ENCODE data around the gene PLD5.
"Not testable (repeated sequence)": the region's sequence is repeated elsewhere in the genome, so short reads cannot be mapped to it uniquely, and the experiment has no call there.

The PLD5 gene

DNA sequence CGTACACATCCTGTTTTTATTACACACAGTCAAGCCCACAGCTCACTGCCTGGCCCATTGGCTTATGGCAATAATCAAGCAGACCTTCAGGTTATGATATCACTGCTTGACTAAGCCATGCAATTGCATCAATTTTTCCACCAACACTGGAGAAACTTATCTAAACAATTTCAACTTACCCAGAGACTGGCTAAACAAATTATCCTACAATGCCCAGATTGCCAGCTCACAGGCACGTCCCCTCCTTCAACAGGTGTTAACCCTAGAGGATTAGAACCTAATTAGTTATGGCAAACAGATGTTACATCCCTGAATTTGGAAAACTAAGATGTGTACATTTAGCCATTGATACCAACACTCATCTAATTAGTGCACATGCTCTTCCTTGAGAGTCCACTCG lies 310.0 kb downstream of the PLD5 start:
- H4K8ac ChIP-seq (ENCODE audit: low read depth, low read length); H3K79me2 ChIP-seq (ENCODE audit: control insufficient read depth, insufficient read depth, low read length, poor library complexity); H3K36me3 ChIP-seq (ENCODE audit: control insufficient read depth in 1 of 2, insufficient read depth in 2 of 2, low read length in 2 of 2); DNase-seq; H3K4me2 ChIP-seq (ENCODE audit: low read length); H3K23ac ChIP-seq (ENCODE audit: low read length); H3K27ac ChIP-seq (ENCODE audit: low read depth, low read length); H3K4me1 ChIP-seq (ENCODE audit: control insufficient read depth in 1 of 2, insufficient read depth in 2 of 2, low read length in 2 of 2); H2AFZ ChIP-seq (ENCODE audit: insufficient read depth, low read length, poor library complexity); H3K18ac ChIP-seq (ENCODE audit: low read length); H3K4me3 ChIP-seq (ENCODE audit: low read depth, low read length); H3K14ac ChIP-seq (ENCODE audit: low read length); H4K12ac ChIP-seq (ENCODE audit: low read depth, low read length); H3K9ac ChIP-seq (ENCODE audit: low read length); H2BK5ac ChIP-seq (ENCODE audit: low read depth, low read length, poor library complexity); H3K9me3 ChIP-seq (ENCODE audit: insufficient read depth, low read depth, low read length); H4K91ac ChIP-seq (ENCODE audit: low read depth, low read length); H3K4ac ChIP-seq (ENCODE audit: low read depth, low read length); H2AK5ac ChIP-seq (ENCODE audit: low read length); H2BK120ac ChIP-seq (ENCODE audit: insufficient read depth, low read length, poor library complexity); H3K79me1 ChIP-seq (ENCODE audit: low read length); H2BK12ac ChIP-seq (ENCODE audit: low read length); H3K27me3 ChIP-seq (ENCODE audit: insufficient read depth, low read length): not testable (repeated sequence)
- WGBS (ENCODE audit: extremely low coverage, insufficient coverage, insufficient read length) = no CpG with 5 or more reads among the region's 3 CpGs

DNA sequence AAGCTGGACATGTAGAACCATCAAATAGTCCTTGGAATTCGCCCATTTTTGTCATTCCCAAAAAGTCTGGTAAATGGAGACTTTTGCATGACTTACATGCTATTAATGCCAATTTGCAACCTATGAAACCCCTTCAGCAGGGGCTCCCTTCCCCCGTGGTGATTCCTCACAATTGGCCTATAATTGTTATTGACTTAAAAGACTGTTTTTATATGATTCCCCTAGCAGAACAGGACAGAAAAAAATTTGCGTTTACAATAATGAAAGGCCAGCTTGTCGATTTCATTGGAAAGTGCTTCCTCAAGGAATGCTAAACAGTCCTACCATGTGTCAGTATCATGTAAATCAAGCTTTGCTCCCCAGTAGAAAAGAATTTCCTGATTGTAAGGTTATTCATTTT lies 311.5 kb downstream of the PLD5 start:
- not testable (repeated sequence) for H3K23ac ChIP-seq (ENCODE audit: low read length); H3K9me3 ChIP-seq (ENCODE audit: insufficient read depth, low read depth, low read length); H2AK5ac ChIP-seq (ENCODE audit: low read length)

GRCh38 chr1:242212401-242212800 lies 312.1 kb downstream of the PLD5 start:
- H4K91ac ChIP-seq (ENCODE audit: low read depth, low read length) = no peak overlapping the region
- no peaks in the 10 kb centered on the region for H3K27me3 ChIP-seq (ENCODE audit: insufficient read depth, low read length)
- H3K4ac ChIP-seq (ENCODE audit: low read depth, low read length) = no peak overlapping the region
- no peak overlapping the region for H4K8ac ChIP-seq (ENCODE audit: low read depth, low read length)
- H2BK120ac ChIP-seq (ENCODE audit: insufficient read depth, low read length, poor library complexity) = no peak overlapping the region
- no peak overlapping the region for H2BK12ac ChIP-seq (ENCODE audit: low read length)
- H3K23ac ChIP-seq (ENCODE audit: low read length) = no peak overlapping the region
- no peak overlapping the region for H2BK5ac ChIP-seq (ENCODE audit: low read depth, low read length, poor library complexity)
- peaks cover 2 to 9% of the 10 kb centered on the region in 2 experiments for H3K36me3 ChIP-seq (ENCODE audit: control insufficient read depth in 1 of 2, insufficient read depth in 2 of 2, low read length in 2 of 2)
- DNase-seq = no peak
- no peak overlapping the region for H3K18ac ChIP-seq (ENCODE audit: low read length)
- no peaks in the 10 kb centered on the region for H3K79me1 ChIP-seq (ENCODE audit: low read length)
- H3K4me1 ChIP-seq (ENCODE audit: control insufficient read depth in 1 of 2, insufficient read depth in 2 of 2, low read length in 2 of 2) = peaks cover 4% of the 10 kb centered on the region in 2 experiments
- no peak overlapping the region for H3K14ac ChIP-seq (ENCODE audit: low read length)
- no peak overlapping the region for H3K27ac ChIP-seq (ENCODE audit: low read depth, low read length)
- no peak overlapping the region for H2AFZ ChIP-seq (ENCODE audit: insufficient read depth, low read length, poor library complexity)
- WGBS (ENCODE audit: extremely low coverage, insufficient coverage, insufficient read length) = no CpG with 5 or more reads among the region's 12 CpGs
- H3K9ac ChIP-seq (ENCODE audit: low read length) = no peak overlapping the region
- H2AK5ac ChIP-seq (ENCODE audit: low read length) = no peak overlapping the region
- no peak overlapping the region for H3K4me2 ChIP-seq (ENCODE audit: low read length)
- H3K4me3 ChIP-seq (ENCODE audit: low read depth, low read length) = no peak overlapping the region
- no peak overlapping the region for H4K12ac ChIP-seq (ENCODE audit: low read depth, low read length)
- no peaks in the 10 kb centered on the region for H3K79me2 ChIP-seq (ENCODE audit: control insufficient read depth, insufficient read depth, low read length, poor library complexity)
- H3K9me3 ChIP-seq (ENCODE audit: insufficient read depth, low read depth, low read length) = peaks cover 3% of the 10 kb centered on the region

More for the DNA sequence above, 311.5 kb downstream of the PLD5 start:
- not testable (repeated sequence) for H2BK120ac ChIP-seq (ENCODE audit: insufficient read depth, low read length, poor library complexity); H3K4ac ChIP-seq (ENCODE audit: low read depth, low read length); H2BK5ac ChIP-seq (ENCODE audit: low read depth, low read length, poor library complexity); DNase-seq; H3K9ac ChIP-seq (ENCODE audit: low read length); H4K12ac ChIP-seq (ENCODE audit: low read depth, low read length); H3K79me2 ChIP-seq (ENCODE audit: control insufficient read depth, insufficient read depth, low read length, poor library complexity); H3K4me3 ChIP-seq (ENCODE audit: low read depth, low read length); H2BK12ac ChIP-seq (ENCODE audit: low read length); H3K18ac ChIP-seq (ENCODE audit: low read length); H3K4me2 ChIP-seq (ENCODE audit: low read length); H2AFZ ChIP-seq (ENCODE audit: insufficient read depth, low read length, poor library complexity); H3K27me3 ChIP-seq (ENCODE audit: insufficient read depth, low read length); H4K8ac ChIP-seq (ENCODE audit: low read depth, low read length); H3K4me1 ChIP-seq (ENCODE audit: control insufficient read depth in 1 of 2, insufficient read depth in 2 of 2, low read length in 2 of 2); H4K91ac ChIP-seq (ENCODE audit: low read depth, low read length); H3K27ac ChIP-seq (ENCODE audit: low read depth, low read length); H3K79me1 ChIP-seq (ENCODE audit: low read length); H3K14ac ChIP-seq (ENCODE audit: low read length); H3K36me3 ChIP-seq (ENCODE audit: control insufficient read depth in 1 of 2, insufficient read depth in 2 of 2, low read length in 2 of 2)
- WGBS (ENCODE audit: extremely low coverage, insufficient coverage, insufficient read length) = no CpG with 5 or more reads among the region's 4 CpGs

- Histone ChIP-seq H2BK12ac (ENCODE audit: low read length) (no peak overlapping the region), H3K79me2 (ENCODE audit: control insufficient read depth, insufficient read depth, low read length, poor library complexity) (no peaks in the 10 kb centered on the region), H2BK120ac (ENCODE audit: insufficient read depth, low read length, poor library complexity) (no peak overlapping the region), H3K4me1 (ENCODE audit: control insufficient read depth in 1 of 2, insufficient read depth in 2 of 2, low read length in 2 of 2) (peaks cover 4% of the 10 kb centered on the region in 2 experiments), H2BK5ac (ENCODE audit: low read depth, low read length, poor library complexity) (no peak overlapping the region), H3K9me3 (ENCODE audit: insufficient read depth, low read depth, low read length) (peaks cover 3% of the 10 kb centered on the region), H4K12ac (ENCODE audit: low read depth, low read length) (no peak overlapping the region), H3K14ac (ENCODE audit: low read length) (no peak overlapping the region), H3K4ac (ENCODE audit: low read depth, low read length) (no peak overlapping the region), H3K23ac (ENCODE audit: low read length) (no peak overlapping the region), H3K4me2 (ENCODE audit: low read length) (no peak overlapping the region), H4K91ac (ENCODE audit: low read depth, low read length) (no peak overlapping the region), H3K4me3 (ENCODE audit: low read depth, low read length) (no peak overlapping the region), H3K36me3 (ENCODE audit: control insufficient read depth in 1 of 2, insufficient read depth in 2 of 2, low read length in 2 of 2) (peaks cover 2 to 7% of the 10 kb centered on the region in 2 experiments), H4K8ac (ENCODE audit: low read depth, low read length) (no peak overlapping the region), H3K9ac (ENCODE audit: low read length) (no peak overlapping the region), H3K18ac (ENCODE audit: low read length) (no peak overlapping the region), H2AFZ (ENCODE audit: insufficient read depth, low read length, poor library complexity) (no peak overlapping the region), H3K79me1 (ENCODE audit: low read length) (no peaks in the 10 kb centered on the region), H3K27me3 (ENCODE audit: insufficient read depth, low read length) (no peaks in the 10 kb centered on the region), H3K27ac (ENCODE audit: low read depth, low read length) (no peak overlapping the region), H2AK5ac (ENCODE audit: low read length) (no peak overlapping the region)
- DNase-seq = no peak
- WGBS (ENCODE audit: extremely low coverage, insufficient coverage, insufficient read length) = no CpG with 5 or more reads among the region's 11 CpGs
Observed at GRCh38 chr1:242211254-242212022, 313.1 kb downstream of the PLD5 start.
